Nephron (organoid): ENCODE data around the gene MYBBP1A.
A peak's percentile ranks its signal among the peaks of the same experiment; 100 is the strongest.

Experiments
- H3K27ac Mint-ChIP-seq, 3 experiments: 2 replicates each; pipeline ENCODE4 v1.8.0; 2020; ENCODE audit warnings: mixed read lengths in 3 of 3, mild to moderate bottlenecking in 2 of 3, moderate library complexity in 1 of 3
- H3K27me3 Mint-ChIP-seq: 2 replicates; pipeline ENCODE4 v1.8.0; 2021; ENCODE audit warnings: low read depth, mild to moderate bottlenecking, moderate library complexity, mixed read lengths
- H3K36me3 Mint-ChIP-seq: 2 replicates; pipeline ENCODE4 v1.8.0; 2020; ENCODE audit warnings: low read depth, mixed read lengths
- H3K4me1 Mint-ChIP-seq: 2 replicates; pipeline ENCODE4 v1.8.0; 2020; ENCODE audit warnings: mixed read lengths
- H3K4me3 Mint-ChIP-seq, 3 experiments: 2 replicates each; pipeline ENCODE4 v1.8.0; 2020; ENCODE audit warnings: mild to moderate bottlenecking in 3 of 3, mixed read lengths in 3 of 3, moderate library complexity in 2 of 3
- H3K9me3 Mint-ChIP-seq: 2 replicates; pipeline ENCODE4 v1.8.0; 2020; ENCODE audit warnings: mixed read lengths
- TF ChIP-seq, protein P1 (sequence below), 3 experiments: fragments of 200-600 bp; sonication (generic); IDR thresholded peaks; one replicate each; pipeline ENCODE4 v1.5.0; 2021; ENCODE audit warnings: antibody characterized with exemption in 3 of 3; ENCODE audit not compliant: unreplicated experiment in 3 of 3

MYBBP1A gene

GRCh38 chr17:4534515-4534914 is 20.7 kb downstream of the MYBBP1A start:
- Mint-ChIP-seq H3K4me1 (peaks cover 13% of the 10 kb centered on the region), H3K36me3 (peaks cover under 1% of the 10 kb centered on the region), H3K4me3 (no peak overlapping the region), H3K9me3 (no peaks in the 10 kb centered on the region), H3K27ac (no peak overlapping the region), H3K27me3 (peaks cover 5% of the 10 kb centered on the region)
- TF ChIP-seq, protein P1, sequence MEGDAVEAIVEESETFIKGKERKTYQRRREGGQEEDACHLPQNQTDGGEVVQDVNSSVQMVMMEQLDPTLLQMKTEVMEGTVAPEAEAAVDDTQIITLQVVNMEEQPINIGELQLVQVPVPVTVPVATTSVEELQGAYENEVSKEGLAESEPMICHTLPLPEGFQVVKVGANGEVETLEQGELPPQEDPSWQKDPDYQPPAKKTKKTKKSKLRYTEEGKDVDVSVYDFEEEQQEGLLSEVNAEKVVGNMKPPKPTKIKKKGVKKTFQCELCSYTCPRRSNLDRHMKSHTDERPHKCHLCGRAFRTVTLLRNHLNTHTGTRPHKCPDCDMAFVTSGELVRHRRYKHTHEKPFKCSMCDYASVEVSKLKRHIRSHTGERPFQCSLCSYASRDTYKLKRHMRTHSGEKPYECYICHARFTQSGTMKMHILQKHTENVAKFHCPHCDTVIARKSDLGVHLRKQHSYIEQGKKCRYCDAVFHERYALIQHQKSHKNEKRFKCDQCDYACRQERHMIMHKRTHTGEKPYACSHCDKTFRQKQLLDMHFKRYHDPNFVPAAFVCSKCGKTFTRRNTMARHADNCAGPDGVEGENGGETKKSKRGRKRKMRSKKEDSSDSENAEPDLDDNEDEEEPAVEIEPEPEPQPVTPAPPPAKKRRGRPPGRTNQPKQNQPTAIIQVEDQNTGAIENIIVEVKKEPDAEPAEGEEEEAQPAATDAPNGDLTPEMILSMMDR (IDR thresholded peaks at IDR 0.05; ENCODE audit: unreplicated experiment in 3 of 3), result no peak

DNA sequence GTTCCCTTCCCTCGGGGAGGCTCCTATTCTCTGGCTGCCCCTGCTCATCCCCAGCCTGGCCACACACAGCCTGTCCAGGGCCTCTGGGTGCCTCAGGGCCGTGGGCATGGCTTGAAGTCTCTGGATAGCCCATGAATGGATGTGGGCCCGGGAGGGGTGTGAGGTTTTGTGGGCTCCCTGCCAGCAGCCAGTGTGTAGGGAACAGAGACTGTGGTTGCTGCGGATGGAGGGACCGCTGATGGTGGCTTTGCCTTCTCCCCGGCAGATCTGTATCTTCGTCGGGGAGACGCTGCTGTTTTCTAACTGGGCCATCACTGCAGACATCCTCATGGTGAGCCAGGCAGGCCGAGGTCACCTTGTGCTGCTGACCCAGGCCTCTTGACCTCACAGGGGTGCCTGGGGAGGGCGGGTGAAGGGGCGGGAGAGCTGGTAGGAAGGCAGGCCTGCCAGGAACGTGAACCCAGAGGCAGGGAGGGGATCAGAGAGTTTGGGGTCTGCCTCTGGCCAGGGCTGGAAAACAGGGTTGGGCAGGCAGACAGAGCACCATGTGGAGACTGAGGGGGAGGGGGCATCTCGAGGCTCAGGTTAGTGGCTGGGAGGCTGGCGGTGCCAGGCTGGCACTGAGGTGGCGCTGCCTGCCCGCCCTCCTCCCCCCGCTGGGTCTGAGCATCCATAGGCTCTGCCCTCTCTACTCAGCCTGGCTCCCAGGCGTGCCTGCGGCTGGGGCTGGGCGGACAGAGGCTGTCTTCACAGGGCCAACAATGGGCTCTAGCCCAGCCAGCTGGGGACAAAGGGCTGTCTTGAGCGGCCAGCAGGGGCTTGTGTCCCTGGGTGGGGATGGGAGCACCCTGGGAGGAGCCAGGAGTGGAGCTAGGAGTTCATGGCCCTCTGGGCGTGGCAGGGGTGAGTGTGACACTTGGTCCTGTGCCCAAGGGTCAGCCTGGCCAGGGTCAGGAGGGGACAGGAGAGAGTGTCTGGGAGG is 21.4 kb downstream of the MYBBP1A start:
- Mint-ChIP-seq H3K9me3 (no peaks in the 10 kb centered on the region), H3K27ac (peak overlapping the region in 1 of 3 experiments; percentile 37), H3K4me1 (peaks cover 15% of the 10 kb centered on the region), H3K4me3 (no peak overlapping the region), H3K27me3 (peaks cover 5% of the 10 kb centered on the region), H3K36me3 (no peaks in the 10 kb centered on the region)
- TF ChIP-seq, protein P1 (IDR thresholded peaks at IDR 0.05; ENCODE audit: unreplicated experiment in 3 of 3), result no peak

GRCh38 chr17:4532860-4533522 is 22.2 kb downstream of the MYBBP1A start:
- peaks cover 5% of the 10 kb centered on the region for H3K27me3 Mint-ChIP-seq
- H3K9me3 Mint-ChIP-seq, result no peaks in the 10 kb centered on the region
- H3K36me3 Mint-ChIP-seq, result no peaks in the 10 kb centered on the region
- H3K4me3 Mint-ChIP-seq, result no peak overlapping the region
- peak overlapping the region in 1 of 3 experiments; percentile 37 for H3K27ac Mint-ChIP-seq
- peaks cover 15% of the 10 kb centered on the region for H3K4me1 Mint-ChIP-seq
- TF ChIP-seq, protein P1 (IDR thresholded peaks at IDR 0.05; ENCODE audit: unreplicated experiment in 3 of 3), result no peak

DNA sequence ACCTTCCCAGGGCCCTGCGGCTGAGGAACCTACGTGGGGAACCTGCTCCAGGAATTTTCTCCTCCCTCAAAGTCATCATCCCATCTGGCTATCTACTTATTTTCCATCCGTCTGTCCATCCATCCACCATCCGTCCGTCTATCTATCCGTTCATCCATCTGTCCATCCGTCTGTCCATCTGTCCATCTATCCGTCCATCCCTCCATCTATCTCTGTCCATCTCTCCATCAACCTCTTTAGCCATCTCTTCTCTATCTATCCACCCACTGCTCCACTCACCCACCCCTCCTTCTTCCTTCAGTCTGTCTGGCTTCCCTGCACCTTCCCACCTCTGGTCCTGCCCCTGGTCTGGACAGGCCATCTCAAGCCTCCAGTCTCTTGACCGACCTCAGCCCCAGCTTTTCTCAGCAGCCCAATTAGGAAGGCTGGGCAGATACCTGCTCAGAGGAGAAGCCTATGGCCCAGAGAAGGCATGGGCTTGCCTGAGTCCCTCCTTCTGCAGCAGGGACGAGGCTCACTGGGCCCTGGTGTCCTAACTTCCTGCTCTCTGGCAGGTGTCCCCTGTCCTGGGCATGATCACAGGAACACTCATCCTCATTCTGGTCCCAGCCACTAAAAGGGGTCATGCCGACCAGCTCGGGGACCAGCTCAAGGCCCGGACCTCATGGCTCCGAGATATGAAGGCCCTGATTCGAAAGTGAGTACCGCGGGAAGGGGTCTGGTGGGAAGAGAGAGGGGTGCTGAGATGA is 23.0 kb downstream of the MYBBP1A start:
- TF ChIP-seq, protein P1 (IDR thresholded peaks at IDR 0.05; ENCODE audit: unreplicated experiment in 3 of 3), result no peak
- Mint-ChIP-seq H3K4me1 (peaks cover 21% of the 10 kb centered on the region), H3K4me3 (no peak overlapping the region), H3K9me3 (no peaks in the 10 kb centered on the region), H3K27me3 (peaks cover 10% of the 10 kb centered on the region), H3K27ac (peak overlapping the region; percentile 5 to 59 (median 19)), H3K36me3 (no peaks in the 10 kb centered on the region)

DNA sequence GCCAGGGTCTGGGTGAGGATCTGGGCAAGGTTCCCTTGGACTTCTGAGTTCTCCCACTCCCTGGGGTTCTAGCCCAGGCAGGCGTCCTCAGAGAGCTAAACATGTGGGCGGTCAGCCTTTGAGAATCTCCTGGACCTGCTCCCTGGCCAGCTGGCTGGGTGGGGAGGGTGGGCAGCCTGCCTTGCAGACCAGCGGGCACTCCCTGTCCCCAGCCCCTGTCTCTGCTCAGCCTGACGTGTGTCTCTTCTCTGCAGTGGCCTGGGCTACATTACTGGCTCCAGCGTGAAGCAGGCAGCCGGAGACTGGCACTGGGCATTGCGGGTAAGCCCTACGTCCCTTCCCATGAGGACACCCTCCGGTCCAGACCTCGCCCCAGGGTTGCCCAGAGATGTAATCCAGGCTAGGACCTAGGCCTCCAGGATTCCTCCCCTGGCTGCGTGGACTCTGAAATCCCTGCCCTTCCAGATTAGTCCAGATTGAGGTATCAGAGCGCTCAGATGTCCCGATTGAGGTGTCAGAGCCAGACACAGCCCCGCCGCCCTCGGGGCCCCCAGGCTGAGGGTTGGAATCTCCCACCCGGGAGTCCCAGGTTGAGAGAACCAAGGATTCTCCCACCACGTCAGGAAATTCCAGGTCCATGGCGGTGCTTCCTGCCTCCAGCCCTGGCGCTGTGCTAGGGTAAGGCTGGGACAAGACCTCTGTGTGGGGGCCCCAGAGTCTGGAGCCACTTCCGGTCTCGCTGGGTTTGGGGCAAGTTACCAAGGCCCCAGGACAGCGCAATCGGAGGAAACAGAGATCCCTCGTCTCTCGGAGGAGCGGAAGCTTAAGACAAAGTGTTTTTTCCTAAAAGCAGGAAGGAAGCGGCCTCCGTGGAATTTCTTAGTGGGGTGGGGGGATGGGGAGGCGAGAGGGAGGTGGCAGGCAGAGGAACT is 24.1 kb downstream of the MYBBP1A start:
- Mint-ChIP-seq H3K36me3 (no peaks in the 10 kb centered on the region), H3K27me3 (peaks cover 10% of the 10 kb centered on the region), H3K27ac (no peak overlapping the region), H3K4me3 (no peak overlapping the region), H3K9me3 (no peaks in the 10 kb centered on the region), H3K4me1 (peaks cover 30% of the 10 kb centered on the region)
- TF ChIP-seq, protein P1 (IDR thresholded peaks at IDR 0.05; ENCODE audit: unreplicated experiment in 3 of 3), result no peak
